Mesendoderm (in vitro differentiated cells): ENCODE data around the gene AGAP9.
"Not testable (repeated sequence)": the region's sequence is repeated elsewhere in the genome, so short reads cannot be mapped to it uniquely, and the experiment has no call there.

Experiments
- DNase-seq: peaks from one replicate; pipeline ENCODE4 v3.0.0; 2013
- H2AK5ac ChIP-seq: 2 replicates; pipeline ENCODE4 v1.6.1; 2013; ENCODE audit warnings: low read length, inconsistent platforms
- H2BK120ac ChIP-seq: 2 replicates; pipeline ENCODE4 v1.6.1; 2013; ENCODE audit warnings: low read depth, mild to moderate bottlenecking, low read length, moderate library complexity, mixed read lengths
- H2BK15ac ChIP-seq: replicated peaks from 2 replicates; pipeline ENCODE4 v1.6.1; 2013; ENCODE audit warnings: low read depth, mild to moderate bottlenecking, moderate library complexity
- H2BK5ac ChIP-seq: 2 replicates; pipeline ENCODE4 v1.6.1; 2013; ENCODE audit warnings: low read length, inconsistent platforms
- H3K18ac ChIP-seq: 2 replicates; pipeline ENCODE4 v1.6.1; 2013; ENCODE audit warnings: mild to moderate bottlenecking, low read length, mixed read lengths
- H3K23ac ChIP-seq: one replicate; pipeline ENCODE4 v1.6.1; 2013; ENCODE audit warnings: low read length
- H3K27ac ChIP-seq: 2 replicates; pipeline ENCODE4 v1.5.1; 2013; ENCODE audit warnings: low read depth, mild to moderate bottlenecking, inconsistent platforms, low read length, moderate library complexity
- H3K27me3 ChIP-seq: 2 replicates; pipeline ENCODE4 v1.6.1; 2013; ENCODE audit warnings: low read length, control low read depth, mild to moderate bottlenecking, inconsistent platforms; ENCODE audit not compliant: insufficient read depth, poor library complexity
- H3K36me3 ChIP-seq: 2 replicates; pipeline ENCODE4 v1.6.1; 2013; ENCODE audit warnings: low read length, inconsistent platforms; ENCODE audit not compliant: control insufficient read depth, insufficient read depth
- H3K4ac ChIP-seq: one replicate; pipeline ENCODE4 v1.6.1; 2013; ENCODE audit warnings: low read depth, mild to moderate bottlenecking, low read length, moderate library complexity
- H3K4me1 ChIP-seq: 2 replicates; pipeline ENCODE4 v1.6.1; 2013; ENCODE audit warnings: low read depth, low read length, inconsistent platforms; ENCODE audit not compliant: control insufficient read depth
- H3K4me2 ChIP-seq: 2 replicates; pipeline ENCODE4 v1.6.1; 2013; ENCODE audit warnings: low read length
- H3K4me3 ChIP-seq: 2 replicates; pipeline ENCODE4 v1.5.1; 2013; ENCODE audit warnings: mild to moderate bottlenecking, low read length
- H3K56ac ChIP-seq: one replicate; pipeline ENCODE4 v1.6.1; 2013; ENCODE audit warnings: low read length
- H3K79me1 ChIP-seq: 2 replicates; pipeline ENCODE4 v1.6.1; 2013; ENCODE audit warnings: low read length, inconsistent platforms
- H3K79me2 ChIP-seq: 2 replicates; pipeline ENCODE4 v1.6.1; 2013; ENCODE audit warnings: mild to moderate bottlenecking, low read length; ENCODE audit not compliant: control insufficient read depth, insufficient read depth
- H3K9ac ChIP-seq: 2 replicates; pipeline ENCODE4 v1.6.1; 2013; ENCODE audit warnings: low read length, inconsistent platforms
- H4K5ac ChIP-seq: one replicate; pipeline ENCODE4 v1.6.1; 2013; ENCODE audit warnings: low read length
- H4K8ac ChIP-seq: one replicate; pipeline ENCODE4 v1.6.1; 2013; ENCODE audit warnings: low read depth, mild to moderate bottlenecking, control low read depth, low read length, moderate library complexity
- whole genome bisulfite sequencing: extraction: QIAGEN DNeasy Blood & Tissue Kit; methylation state at CpG from one replicate; pipeline ENCODE4 v1.1.7; 2013; ENCODE audit warnings: low lambda C conversion rate, missing lambda C conversion rate; ENCODE audit not compliant: insufficient coverage; ENCODE audit errors: extremely low coverage; 5-methylcytosine and 5-hydroxymethylcytosine counted together

AGAP9 gene

DNA sequence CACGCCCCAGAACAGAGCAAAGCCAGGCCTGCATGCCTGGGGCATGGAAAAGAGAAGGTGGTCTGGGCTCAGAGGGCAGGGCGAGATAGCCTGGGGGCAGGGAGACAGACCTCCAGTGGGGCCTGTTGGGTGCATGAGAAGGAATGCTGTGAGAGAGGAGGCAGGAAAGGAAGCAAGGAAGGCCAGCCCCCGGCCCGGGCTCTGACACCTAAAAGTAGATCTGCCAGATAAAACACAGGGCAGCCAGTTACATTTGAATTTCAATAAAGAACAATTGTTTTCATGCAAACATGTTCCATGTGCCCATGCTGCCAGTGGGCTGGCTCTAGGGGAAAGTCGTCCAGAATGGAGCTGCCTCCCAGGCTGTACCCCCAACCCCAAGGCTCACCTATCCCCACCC lies 45.3 kb downstream of the AGAP9 start:
- not testable (repeated sequence) for H3K4me3 ChIP-seq, H2BK5ac ChIP-seq, H4K5ac ChIP-seq, H3K56ac ChIP-seq, H3K4me1 ChIP-seq, H3K9ac ChIP-seq, H3K79me2 ChIP-seq, H3K27ac ChIP-seq, DNase-seq, H2BK120ac ChIP-seq, H3K4me2 ChIP-seq, H3K27me3 ChIP-seq, H3K23ac ChIP-seq, H4K8ac ChIP-seq, H3K18ac ChIP-seq, H3K79me1 ChIP-seq, H3K36me3 ChIP-seq, H3K4ac ChIP-seq, H2AK5ac ChIP-seq, H2BK15ac ChIP-seq
- no CpG with 5 or more reads among the region's 5 CpGs for WGBS

DNA sequence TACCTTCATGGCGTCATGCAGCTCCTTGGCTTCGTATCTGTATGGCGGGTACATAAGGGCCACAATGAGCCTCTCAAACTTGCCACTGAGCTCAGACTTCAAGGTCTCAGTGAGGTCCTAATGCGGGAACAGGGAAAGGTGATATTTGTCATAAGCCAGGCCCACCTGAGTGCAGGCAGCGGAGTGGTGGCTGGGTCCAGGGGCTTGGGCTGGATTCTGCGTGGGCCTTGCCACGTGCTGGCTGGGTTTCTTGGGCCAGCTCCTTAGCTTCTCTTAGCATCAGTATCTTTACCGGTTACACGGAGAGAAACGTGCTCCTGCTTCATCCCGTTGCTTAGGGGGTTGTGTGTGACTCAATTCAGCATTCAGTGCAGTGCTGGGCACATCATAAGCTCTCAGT lies 46.4 kb downstream of the AGAP9 start:
- H3K4me1 ChIP-seq, H3K79me1 ChIP-seq, H2AK5ac ChIP-seq, H3K9ac ChIP-seq, H3K79me2 ChIP-seq, H3K4me2 ChIP-seq, H3K36me3 ChIP-seq, H2BK120ac ChIP-seq, H3K18ac ChIP-seq, H2BK15ac ChIP-seq, H2BK5ac ChIP-seq, H3K23ac ChIP-seq, H3K27me3 ChIP-seq, DNase-seq, H3K27ac ChIP-seq, H3K4me3 ChIP-seq, H4K8ac ChIP-seq, H4K5ac ChIP-seq, H3K56ac ChIP-seq, H3K4ac ChIP-seq: not testable (repeated sequence)
- no CpG with 5 or more reads among the region's 11 CpGs for WGBS

DNA sequence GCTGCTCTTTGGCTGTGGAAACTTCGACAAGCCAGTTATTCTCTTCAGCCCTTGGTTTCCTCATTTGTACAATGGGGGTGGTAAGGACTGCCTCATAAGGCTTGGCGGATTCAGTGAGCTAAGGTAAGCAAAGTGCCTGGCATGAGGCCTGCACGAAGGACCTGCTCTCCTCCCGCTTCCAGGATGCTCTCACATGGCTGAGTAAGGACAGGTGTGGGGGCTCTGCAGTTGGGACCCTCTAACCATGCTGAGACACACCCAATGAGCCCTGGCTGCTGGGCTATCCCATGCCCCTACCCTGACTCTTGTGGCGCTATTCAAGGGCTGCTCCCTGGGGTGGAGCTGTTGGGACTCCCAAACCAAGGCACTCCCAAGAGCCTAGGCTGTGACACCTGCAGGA lies 48.3 kb downstream of the AGAP9 start:
- H3K18ac ChIP-seq, H3K23ac ChIP-seq, H3K27ac ChIP-seq, DNase-seq, H2BK120ac ChIP-seq, H3K79me2 ChIP-seq, H3K4me2 ChIP-seq, H3K36me3 ChIP-seq, H4K5ac ChIP-seq, H3K4ac ChIP-seq, H3K79me1 ChIP-seq, H4K8ac ChIP-seq, H2BK5ac ChIP-seq, H3K9ac ChIP-seq, H3K56ac ChIP-seq, H3K4me3 ChIP-seq, H3K4me1 ChIP-seq, H3K27me3 ChIP-seq, H2BK15ac ChIP-seq, H2AK5ac ChIP-seq: not testable (repeated sequence)
- WGBS, result no CpG with 5 or more reads among the region's 5 CpGs

DNA sequence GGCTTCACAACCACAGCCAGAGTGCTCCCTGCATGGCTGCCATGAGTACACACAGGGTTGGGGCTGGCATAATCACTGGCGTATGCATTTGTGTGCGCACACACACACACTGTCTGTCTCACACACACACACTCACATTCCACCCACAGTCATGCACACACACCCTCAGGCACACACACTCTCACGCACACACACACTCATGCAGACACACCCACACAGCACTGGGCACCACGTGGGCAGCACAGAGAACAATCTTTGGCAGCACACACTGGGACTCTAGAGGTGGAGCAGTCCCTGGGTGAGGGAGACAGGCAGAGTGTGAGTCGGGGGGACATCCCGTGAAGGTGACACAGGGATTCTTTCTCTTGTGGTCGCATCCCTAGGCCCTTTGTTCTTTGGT lies 49.9 kb downstream of the AGAP9 start:
- not testable (repeated sequence) for H2BK15ac ChIP-seq, H3K36me3 ChIP-seq, H3K4me1 ChIP-seq, H3K27me3 ChIP-seq, H2BK5ac ChIP-seq, H3K4me2 ChIP-seq, H4K8ac ChIP-seq, H4K5ac ChIP-seq, H3K23ac ChIP-seq, H3K79me2 ChIP-seq, H3K18ac ChIP-seq, H2BK120ac ChIP-seq, DNase-seq, H3K27ac ChIP-seq, H3K4me3 ChIP-seq, H3K9ac ChIP-seq, H3K56ac ChIP-seq, H3K79me1 ChIP-seq, H3K4ac ChIP-seq, H2AK5ac ChIP-seq
- no CpG with 5 or more reads among the region's 7 CpGs for WGBS

DNA sequence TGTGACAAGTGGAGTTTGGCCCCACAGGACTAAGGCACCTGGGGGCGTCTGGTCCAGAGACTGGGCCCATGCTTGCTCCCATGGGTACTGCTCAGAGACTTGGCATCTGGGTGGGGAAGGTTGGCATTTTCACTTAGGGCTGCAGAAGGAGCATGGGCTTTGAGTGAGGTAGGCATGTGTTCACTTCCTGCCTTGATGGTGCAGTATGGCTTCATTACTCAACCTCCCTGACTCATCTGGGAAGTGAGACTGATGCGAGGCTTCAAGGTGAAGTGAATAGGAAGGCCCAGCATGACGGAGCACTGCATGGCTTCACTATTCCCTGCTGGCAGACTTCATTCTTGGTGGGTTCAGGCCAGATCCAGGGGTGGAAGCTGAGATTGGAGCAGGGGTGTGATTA lies 50.8 kb downstream of the AGAP9 start:
- DNase-seq, H2BK15ac ChIP-seq, H3K4ac ChIP-seq, H3K4me3 ChIP-seq, H3K4me1 ChIP-seq, H3K27me3 ChIP-seq, H3K9ac ChIP-seq, H3K4me2 ChIP-seq, H2AK5ac ChIP-seq, H4K8ac ChIP-seq, H3K56ac ChIP-seq, H2BK5ac ChIP-seq, H4K5ac ChIP-seq, H3K23ac ChIP-seq, H3K36me3 ChIP-seq, H2BK120ac ChIP-seq, H3K79me1 ChIP-seq, H3K79me2 ChIP-seq, H3K18ac ChIP-seq, H3K27ac ChIP-seq: not testable (repeated sequence)
- no CpG with 5 or more reads among the region's 3 CpGs for WGBS

DNA sequence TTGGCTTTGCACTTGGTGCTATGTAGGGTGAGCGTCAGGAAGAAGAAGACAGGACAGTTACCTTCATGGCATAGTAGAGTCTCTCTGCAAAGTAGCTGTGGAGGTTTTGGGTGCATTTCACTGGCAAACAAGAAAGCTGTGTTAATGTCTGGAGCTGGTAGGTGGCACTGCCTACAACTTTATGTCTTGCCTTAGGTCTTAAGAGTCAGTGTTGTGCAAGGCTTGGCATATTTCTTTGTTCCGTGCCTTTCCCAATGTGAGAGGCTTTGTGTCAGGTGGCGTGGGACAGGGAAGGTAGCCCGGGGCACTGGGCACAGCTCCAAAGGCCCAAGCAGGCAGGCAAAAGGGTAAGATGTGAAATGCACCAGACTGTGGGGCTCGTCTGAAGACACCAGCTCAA lies 51.4 kb downstream of the AGAP9 start:
- not testable (repeated sequence) for H3K4ac ChIP-seq, DNase-seq, H3K79me1 ChIP-seq, H3K4me2 ChIP-seq, H3K56ac ChIP-seq, H3K4me1 ChIP-seq, H3K27me3 ChIP-seq, H3K23ac ChIP-seq, H4K8ac ChIP-seq, H3K9ac ChIP-seq, H3K18ac ChIP-seq, H2BK120ac ChIP-seq, H2BK15ac ChIP-seq, H3K27ac ChIP-seq, H3K4me3 ChIP-seq, H3K79me2 ChIP-seq, H2BK5ac ChIP-seq, H4K5ac ChIP-seq, H2AK5ac ChIP-seq, H3K36me3 ChIP-seq
- no CpG with 5 or more reads among the region's 5 CpGs for WGBS
